GM12874 (cell line): ENCODE data around the gene GABBR2.

Source experiments
- TF ChIP-seq, protein P1 (sequence below): IDR thresholded peaks from 2 replicates; pipeline ENCODE4 v1.5.1; 2011; ENCODE audit warnings: low read depth, mild to moderate bottlenecking, control low read depth, low read length, moderate library complexity; ENCODE audit not compliant: insufficient read depth

The GABBR2 gene

DNA sequence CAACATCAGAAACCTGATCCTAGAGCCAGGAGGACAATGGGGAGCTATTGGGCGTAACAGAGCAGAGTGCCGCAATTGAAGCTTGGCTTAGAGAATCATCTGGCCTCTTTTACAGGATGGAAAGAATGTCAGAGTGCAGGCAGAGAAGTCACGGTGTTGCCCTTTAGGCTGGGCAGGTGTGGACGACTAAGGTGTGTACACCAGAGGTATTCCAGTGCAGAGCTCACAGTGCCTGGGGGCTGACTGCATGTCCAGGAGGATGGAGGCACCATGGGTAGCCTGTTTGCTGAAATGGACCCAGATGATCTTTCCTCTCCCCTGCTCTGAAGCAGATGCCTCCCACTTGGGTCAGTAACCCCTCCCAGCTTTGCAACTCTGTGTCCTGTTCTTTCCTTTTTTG is 404.4 kb downstream of the GABBR2 start:
- TF ChIP-seq, protein P1, sequence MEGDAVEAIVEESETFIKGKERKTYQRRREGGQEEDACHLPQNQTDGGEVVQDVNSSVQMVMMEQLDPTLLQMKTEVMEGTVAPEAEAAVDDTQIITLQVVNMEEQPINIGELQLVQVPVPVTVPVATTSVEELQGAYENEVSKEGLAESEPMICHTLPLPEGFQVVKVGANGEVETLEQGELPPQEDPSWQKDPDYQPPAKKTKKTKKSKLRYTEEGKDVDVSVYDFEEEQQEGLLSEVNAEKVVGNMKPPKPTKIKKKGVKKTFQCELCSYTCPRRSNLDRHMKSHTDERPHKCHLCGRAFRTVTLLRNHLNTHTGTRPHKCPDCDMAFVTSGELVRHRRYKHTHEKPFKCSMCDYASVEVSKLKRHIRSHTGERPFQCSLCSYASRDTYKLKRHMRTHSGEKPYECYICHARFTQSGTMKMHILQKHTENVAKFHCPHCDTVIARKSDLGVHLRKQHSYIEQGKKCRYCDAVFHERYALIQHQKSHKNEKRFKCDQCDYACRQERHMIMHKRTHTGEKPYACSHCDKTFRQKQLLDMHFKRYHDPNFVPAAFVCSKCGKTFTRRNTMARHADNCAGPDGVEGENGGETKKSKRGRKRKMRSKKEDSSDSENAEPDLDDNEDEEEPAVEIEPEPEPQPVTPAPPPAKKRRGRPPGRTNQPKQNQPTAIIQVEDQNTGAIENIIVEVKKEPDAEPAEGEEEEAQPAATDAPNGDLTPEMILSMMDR: no peak

DNA sequence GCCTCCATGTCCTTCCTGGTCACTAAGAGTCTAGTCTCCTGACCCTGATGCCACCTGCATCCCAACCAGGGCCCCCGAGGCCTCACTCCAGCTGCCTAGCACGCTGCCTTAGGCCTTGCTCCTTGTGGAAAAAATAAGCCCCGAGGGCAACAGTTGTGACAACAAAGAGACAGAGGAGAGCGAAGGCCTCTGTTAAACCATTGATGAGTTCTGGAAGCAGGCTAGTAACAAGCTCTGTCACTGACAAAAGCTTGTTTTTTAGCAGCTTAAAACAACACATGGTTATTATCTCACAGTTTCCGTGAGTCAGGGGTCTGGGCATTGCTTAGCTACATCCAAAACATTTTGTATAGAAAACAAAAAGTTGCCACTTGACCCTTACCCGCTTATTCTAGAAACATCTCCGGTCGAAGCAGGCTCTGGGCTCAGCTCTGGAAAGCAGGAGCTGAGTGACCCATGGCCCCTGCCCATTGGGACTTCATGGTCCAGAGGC is 405.1 kb downstream of the GABBR2 start:
- TF ChIP-seq, protein P1: no peak

DNA sequence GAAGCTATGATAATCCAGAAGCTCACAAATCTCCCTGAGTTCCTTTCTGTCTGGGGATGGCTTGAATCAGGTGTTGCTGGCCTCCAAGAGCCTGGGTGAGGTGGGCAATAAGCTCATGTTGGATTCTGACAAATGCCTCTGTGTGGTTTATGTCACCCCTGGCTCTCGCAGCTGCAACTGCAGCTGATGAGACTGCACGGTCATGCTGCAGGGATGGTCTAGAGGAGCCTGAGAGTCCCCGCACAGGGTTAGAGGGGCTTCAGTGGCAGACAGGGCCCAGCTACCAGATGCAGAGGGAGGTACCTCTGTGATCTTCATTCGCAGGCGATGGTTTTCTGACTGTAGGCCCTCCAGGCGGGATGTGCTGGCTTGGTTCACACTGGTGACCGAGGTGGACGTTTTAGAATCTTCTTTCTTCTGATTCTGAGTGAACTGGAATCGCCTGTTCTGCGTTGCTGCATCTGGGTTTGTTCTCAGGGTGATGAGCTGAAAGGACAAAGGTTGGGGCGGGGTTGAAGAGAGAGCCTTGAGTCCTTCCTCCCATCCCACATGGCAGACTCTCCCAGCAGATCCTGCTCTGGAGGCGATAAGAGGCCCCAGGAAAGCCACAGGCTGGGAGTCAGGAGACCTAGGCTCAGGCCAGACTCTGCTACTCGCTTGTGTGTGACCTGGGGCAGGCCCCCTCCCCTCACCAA is 405.6 kb downstream of the GABBR2 start:
- TF ChIP-seq, protein P1: no peak

DNA sequence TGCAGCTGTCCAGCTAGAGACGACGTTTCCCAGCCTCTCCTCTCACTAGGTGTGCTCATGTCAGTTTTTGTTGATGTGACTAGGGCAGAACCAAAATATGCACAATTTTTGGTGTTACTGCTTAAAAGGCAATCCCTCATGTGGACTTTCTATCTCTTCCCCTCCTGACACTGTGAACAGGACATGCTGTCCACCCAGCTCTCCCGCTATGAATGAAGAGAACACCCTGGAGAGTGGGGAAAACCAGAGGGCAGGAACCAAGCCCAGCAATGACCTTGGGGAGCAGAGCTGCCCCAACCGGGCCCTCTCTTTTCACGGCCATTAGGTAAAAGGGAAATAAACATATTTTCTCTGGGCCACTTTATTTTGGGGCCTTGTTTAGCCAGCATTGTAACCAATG is 406.6 kb downstream of the GABBR2 start:
- TF ChIP-seq, protein P1: no peak

DNA sequence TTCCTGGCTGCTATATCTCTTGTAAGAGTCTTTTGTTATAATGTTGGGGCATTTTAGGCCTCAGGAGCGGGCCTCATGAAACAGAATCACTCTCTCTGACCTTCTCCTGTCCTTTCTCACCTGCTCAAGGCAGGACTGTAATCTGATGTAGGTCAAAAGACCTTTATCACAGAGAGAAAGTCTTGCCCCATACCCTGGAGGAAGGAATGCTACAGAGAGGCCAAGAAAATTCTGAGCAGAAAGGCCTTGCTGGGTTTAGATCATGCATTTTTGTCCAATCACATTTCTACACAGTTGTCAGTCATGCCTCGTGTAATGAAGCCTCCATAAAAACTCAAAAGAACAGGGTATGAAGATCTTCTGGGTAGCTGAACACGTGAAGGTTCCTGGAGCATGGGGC is 408.1 kb downstream of the GABBR2 start:
- TF ChIP-seq, protein P1: no peak

DNA sequence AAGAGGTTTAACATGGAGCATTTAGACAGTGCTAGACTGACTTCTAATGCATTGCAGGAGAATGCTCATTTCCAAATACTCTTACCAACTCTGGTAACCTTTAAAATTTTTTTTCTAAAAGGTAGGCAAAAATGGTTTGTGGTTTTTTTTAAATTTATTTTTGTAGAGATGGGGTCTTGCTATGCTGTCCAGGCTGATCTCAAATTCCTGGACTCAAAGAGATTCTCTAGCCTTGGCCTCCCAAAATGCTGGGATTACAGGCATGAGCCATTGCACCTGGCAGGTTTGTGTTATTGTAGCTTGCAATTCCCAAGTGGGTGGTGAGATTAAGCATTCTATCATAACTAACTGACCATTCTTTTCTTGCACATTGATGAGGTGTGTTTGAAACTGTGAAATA is 410.3 kb downstream of the GABBR2 start:
- TF ChIP-seq, protein P1: no peak

DNA sequence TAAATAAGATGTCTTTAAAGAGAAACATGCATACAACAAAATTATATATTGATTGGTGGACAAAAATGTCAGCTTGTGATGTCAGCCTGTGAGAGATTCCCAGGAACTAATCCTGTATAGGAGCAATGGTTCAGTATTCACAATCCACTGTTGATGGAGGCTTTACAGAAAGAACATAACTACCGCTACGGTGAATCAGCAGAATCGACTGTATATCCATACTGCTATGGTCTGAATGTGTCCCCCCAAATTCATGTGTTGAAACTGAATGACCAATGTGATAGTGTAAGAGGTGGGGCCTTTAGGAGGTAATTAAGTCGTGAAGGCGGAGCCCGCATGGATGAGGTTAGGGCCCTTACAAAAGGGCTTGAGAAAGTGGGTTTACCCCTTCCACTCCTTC is 412.9 kb downstream of the GABBR2 start:
- TF ChIP-seq, protein P1: no peak
